SJCRH30 (cell line): ENCODE results near the gene DTX1. TPM values are rescaled to one million over a fixed set of nuclear protein-coding genes. Genes with fewer than 3 reads are reported as not detected.
"Not testable (repeated sequence)": the region's sequence is repeated elsewhere in the genome, so short reads cannot be mapped to it uniquely, and the experiment has no call there.

Experiments used
- DNase-seq, 2 experiments: peaks; one replicate each; pipeline ENCODE4 v3.0.0-alpha.2; 2015 to 2020
- H3K27ac ChIP-seq: fragments of 250-450 bp; sonication (Bioruptor Pico); 2 replicates; pipeline ENCODE4 v1.5.1; 2020; ENCODE audit warnings: mild to moderate bottlenecking, moderate library complexity
- H3K27me3 ChIP-seq: fragments of 250-450 bp; sonication (Bioruptor Pico); 2 replicates; pipeline ENCODE4 v1.5.1; 2020; ENCODE audit warnings: mild to moderate bottlenecking, moderate library complexity
- H3K36me3 ChIP-seq: fragments of 250-450 bp; sonication (Bioruptor Pico); 2 replicates; pipeline ENCODE4 v1.5.1; 2020; ENCODE audit warnings: mild to moderate bottlenecking, moderate library complexity
- H3K4me1 ChIP-seq: fragments of 250-450 bp; sonication (Bioruptor Pico); 2 replicates; pipeline ENCODE4 v1.5.1; 2020; ENCODE audit warnings: mild to moderate bottlenecking, moderate library complexity
- H3K4me3 ChIP-seq: fragments of 250-450 bp; sonication (Bioruptor Pico); 2 replicates; pipeline ENCODE4 v1.5.1; 2020; ENCODE audit warnings: mild to moderate bottlenecking, moderate library complexity
- H3K9me3 ChIP-seq: fragments of 250-450 bp; sonication (Bioruptor Pico); replicated peaks from 2 replicates; pipeline ENCODE4 v1.5.1; 2020; ENCODE audit warnings: mild to moderate bottlenecking, moderate library complexity
- total RNA-seq: library from RNA; depleted of rRNA; stranded (reverse); fragments of >200 nt; shearing (Covaris generic); gene quantifications from 2 replicates; pipeline ENCODE4 v1.2.3, GENCODE V29; 2014

DTX1 gene
- total RNA-seq, 1 experiment from 2014 or later, result not detected

DNA sequence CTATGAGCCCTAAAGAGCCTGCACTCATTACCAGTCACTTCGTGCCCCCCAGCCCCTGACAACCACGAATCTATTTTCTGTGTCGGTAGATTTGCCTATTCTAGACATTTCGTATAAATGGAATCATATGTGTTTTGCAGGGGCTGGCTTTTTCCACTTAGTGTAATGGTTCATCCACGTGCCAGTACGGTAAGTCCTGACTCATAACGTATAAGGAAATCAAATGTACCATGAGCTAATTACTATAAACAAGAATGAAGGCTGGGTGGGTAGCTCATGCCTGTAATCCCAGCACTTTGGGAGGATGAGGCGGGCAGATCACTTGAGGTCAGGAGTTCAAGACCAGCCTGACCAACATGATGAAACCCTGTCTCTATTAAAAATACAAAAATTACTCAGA lies 61.2 kb downstream of the DTX1 start:
- not testable (repeated sequence) for H3K27me3 ChIP-seq, H3K27ac ChIP-seq, H3K9me3 ChIP-seq, DNase-seq, H3K4me1 ChIP-seq, H3K4me3 ChIP-seq, H3K36me3 ChIP-seq

DNA sequence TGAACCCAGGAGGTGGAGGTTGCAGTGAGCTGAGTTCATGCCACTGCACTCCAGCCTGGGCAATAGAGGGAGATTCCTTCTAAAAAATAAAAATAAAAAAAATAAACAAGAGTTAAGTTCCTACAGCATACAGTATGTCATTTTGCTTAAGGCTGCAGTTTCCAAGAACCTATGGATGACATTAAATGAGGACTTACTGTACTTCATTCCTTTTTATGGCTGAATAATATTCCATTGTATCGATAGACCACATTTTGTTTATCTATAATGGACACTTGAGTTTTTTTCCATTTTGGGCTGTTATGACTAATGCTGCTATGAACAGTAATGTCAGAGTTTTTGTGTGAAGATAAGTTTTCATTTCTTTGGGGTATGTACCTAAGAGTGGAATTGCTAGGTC lies 61.6 kb downstream of the DTX1 start:
- H3K27me3 ChIP-seq, result peaks cover 2% of the 10 kb centered on the region; the same call in 1 of the 2 replicates

DNA sequence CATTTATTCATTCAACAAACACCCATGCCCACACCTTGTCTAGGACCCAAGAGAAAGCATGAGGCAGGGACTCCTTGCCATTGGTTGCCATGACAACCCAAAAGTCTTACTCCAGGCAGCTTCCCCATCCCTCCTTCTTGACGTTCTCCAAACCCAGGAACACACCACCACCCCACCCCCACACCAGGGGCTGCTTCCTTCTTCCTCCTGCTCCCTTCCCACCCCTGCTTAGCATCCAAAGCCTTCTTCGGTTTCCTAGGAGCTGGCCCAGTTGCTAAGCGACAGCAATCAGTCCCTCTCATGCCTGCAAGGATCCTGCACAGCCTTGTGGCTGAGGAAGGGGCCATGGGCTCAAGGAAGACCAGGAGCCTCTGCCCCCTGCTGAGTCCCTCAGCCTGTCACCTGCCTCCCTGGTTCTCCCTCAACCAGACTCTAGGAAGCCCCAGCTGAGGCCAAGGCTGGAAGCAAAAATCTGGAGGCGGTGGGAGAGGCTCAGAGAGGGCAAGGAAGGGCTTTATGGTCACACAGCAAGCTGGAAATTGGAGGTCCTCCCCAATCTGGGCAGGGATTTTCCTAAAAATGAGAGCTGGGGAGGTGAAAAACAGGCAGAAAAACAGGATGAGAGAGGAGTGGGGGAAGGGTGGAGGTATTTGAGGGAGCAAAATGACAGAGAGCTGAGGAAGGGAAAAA lies 63.6 kb downstream of the DTX1 start:
- Histone ChIP-seq H3K27me3 (peaks cover under 1% of the 10 kb centered on the region; the same call in 1 of the 2 replicates), H3K27ac (no peak overlapping the region), H3K9me3 (no peaks in the 10 kb centered on the region), H3K36me3 (no peaks in the 10 kb centered on the region), H3K4me1 (no peaks in the 10 kb centered on the region), H3K4me3 (no peak overlapping the region)
- DNase-seq, result no peak

More for the DNA sequence above, 61.6 kb downstream of the DTX1 start:
- H3K27ac ChIP-seq, result no peak overlapping the region
- DNase-seq, result no peak
- H3K4me1 ChIP-seq, result no peaks in the 10 kb centered on the region
- no peaks in the 10 kb centered on the region for H3K36me3 ChIP-seq
- H3K4me3 ChIP-seq, result no peak overlapping the region
- no peaks in the 10 kb centered on the region for H3K9me3 ChIP-seq

DNA sequence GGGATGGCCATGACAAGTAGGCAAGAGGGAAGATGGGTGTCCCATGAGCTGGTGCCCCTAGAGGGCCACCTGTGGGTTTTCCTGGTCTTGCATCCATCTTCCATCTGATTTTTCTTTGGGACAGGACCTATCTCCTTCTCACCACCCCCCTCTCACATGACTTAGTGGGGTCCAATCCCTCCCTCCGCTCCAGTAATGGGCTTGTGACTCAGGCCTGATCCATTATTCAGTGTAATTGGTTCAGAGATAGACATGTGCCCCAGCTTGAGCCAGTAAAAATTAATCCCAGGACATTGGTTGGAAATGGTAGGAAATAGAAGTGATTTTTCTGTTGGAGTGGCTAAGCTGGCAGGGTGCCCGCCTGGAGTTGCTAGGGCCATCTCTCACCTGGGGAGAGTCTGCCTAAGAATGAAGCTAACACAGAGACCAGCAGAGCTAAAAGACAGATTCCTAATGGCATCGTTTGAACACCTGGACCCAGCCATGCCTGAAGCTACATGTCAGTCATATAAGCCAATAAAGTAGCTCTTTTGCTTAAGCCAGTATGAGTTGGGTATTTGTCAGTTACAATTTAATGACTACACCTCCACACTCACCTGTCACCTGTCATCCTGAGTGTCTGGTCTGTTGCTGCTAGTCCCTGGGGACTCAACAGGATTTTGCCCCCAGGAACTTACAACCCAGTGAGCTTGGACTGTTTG lies 64.3 kb downstream of the DTX1 start:
- Histone ChIP-seq H3K4me3 (no peak overlapping the region), H3K9me3 (no peaks in the 10 kb centered on the region), H3K27me3 (no peaks in the 10 kb centered on the region), H3K36me3 (no peaks in the 10 kb centered on the region), H3K27ac (no peak overlapping the region), H3K4me1 (no peaks in the 10 kb centered on the region)
- DNase-seq, result no peak

DNA sequence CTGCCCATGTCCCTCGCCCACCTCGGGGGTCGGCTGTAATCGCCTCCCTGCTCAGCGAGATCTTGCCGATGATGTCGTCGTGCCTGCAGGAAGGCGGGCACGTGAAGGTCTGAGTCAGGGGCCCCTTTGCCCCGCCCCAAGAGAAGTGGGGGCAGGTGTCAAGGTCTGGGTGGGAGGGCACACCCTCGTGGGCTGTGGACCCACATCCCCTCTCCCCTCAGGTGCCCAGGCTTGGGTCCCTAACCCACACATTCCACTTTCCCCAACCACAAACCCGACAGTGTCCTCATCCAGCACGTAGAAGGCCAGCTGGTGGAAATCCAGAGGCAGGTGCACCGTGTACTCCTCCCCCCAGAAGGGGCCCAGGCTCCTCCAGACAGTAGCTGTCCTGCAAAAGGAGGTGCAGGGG lies 71.3 kb downstream of the DTX1 start:
- DNase-seq, result no peak
- Histone ChIP-seq H3K4me1 (no peaks in the 10 kb centered on the region), H3K9me3 (no peaks in the 10 kb centered on the region), H3K27ac (no peak overlapping the region), H3K27me3 (no peaks in the 10 kb centered on the region), H3K36me3 (no peaks in the 10 kb centered on the region), H3K4me3 (no peak overlapping the region)

DNA sequence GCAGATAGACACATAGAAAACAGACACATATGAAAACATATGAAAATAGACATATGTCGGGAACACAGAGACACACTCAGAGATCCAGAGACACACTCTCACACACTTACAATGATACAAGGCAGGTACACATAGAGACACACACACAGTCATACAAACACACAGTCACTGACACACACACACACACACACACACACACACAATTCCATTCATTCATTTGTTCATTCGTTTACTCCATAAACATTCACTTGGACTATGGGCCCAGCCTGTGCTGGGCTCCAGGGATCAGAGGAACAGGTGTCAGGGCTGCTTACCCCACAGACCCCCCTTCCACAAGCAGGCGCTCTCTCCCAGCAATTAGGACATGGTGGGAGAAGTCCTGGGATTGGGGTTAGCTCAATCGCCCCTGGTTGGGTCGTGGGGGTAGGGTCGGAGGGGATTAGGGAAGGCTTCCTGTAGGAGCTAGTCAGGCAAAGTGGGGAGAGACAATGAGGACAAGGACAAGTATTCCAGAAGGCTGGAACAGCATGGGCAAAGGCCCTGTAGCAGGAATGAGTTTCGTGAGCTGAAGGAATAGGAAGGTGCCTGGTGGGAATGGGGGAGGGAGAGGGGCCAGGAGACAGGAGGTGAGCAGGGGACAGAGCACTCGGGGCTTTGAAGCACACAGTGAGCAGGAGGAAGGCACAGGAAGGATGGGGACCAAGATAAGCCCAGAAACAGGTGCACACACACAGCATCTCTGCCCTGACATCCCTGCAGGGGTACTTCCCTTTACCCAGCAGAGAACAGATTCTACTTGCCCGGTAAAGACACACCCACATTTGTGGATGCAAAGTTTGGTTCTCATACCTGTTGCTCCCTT lies 72.5 kb downstream of the DTX1 start:
- no peaks in the 10 kb centered on the region for H3K36me3 ChIP-seq
- H3K9me3 ChIP-seq, result no peaks in the 10 kb centered on the region
- peaks cover 4% of the 10 kb centered on the region for H3K4me1 ChIP-seq
- H3K4me3 ChIP-seq, result no peak overlapping the region
- no peak overlapping the region for H3K27ac ChIP-seq
- no peaks in the 10 kb centered on the region for H3K27me3 ChIP-seq
- DNase-seq, result no peak

DNA sequence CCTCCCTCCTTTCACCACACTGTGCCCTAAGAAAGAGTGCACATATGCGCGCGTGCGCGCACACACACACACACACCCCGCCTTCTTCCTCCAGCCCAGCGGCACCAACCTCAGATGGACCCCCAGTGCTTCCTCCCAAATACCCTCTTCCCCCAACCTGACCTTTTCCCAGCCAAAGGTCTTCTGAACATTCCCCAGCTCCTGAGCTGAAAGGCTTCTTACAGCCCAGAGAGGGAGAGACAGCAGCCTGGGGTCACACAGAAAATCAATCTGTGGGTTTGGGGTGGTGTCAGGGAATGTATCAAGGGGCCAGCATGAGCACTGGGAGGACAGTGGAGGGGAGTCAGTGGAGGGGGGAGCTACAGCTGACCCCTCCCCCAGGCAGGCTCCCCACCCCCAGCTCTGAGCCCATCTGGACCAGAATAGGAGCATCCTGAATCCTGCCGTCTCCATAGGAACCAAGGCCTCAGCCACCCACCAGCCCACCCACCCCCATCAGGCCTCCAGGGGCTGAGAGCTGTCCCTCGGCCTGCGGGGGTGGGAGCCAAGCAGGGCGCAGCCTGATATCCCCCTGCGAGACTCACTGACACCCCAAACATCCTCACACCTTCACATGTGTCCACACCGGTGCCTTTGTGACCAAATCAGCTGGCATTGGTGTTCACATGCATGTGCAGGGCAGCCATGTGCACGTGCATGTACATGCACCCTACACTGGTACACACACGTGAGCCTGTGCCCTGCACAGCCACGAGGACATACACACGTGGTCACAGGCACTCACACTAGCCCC lies 73.3 kb downstream of the DTX1 start:
- Histone ChIP-seq H3K9me3 (no peaks in the 10 kb centered on the region), H3K27ac (no peak overlapping the region), H3K36me3 (no peaks in the 10 kb centered on the region), H3K4me3 (no peak overlapping the region), H3K4me1 (peaks cover 9% of the 10 kb centered on the region), H3K27me3 (no peaks in the 10 kb centered on the region)
- no peak for DNase-seq

DNA sequence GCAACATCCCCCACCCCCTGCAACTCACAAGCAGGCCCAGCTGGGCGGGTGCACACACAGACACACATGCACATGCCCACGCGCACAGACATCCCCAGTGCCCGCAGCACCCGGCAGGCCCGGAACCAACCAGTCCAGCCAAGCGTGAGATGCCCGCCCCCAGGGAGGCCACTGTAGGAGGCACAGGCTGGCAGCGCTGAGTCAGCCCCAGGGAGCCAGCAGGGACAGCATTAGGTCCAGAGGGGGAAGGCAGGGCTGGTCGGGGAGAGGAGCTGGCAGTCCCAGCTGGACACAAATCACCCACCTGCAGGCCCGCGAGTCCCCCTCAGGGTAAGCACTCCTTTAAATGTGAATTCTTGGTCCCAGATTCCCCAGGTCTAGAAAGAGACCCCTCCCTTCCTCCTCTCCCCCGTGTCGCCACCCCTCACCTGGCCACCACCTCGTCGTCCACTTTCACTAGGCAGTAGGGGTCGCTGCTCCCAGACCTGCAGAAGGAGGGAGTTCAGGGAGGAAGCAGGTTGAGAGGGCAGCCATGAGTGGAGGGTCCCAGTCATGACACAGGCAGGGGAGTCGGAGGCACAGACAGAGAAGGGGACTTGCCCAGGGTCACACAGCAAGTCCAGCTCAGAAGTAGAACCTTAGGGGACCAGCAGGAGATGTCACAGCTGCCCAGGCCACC lies 74.1 kb downstream of the DTX1 start:
- Histone ChIP-seq H3K27me3 (no peaks in the 10 kb centered on the region), H3K4me1 (peaks cover 9% of the 10 kb centered on the region), H3K9me3 (no peaks in the 10 kb centered on the region), H3K4me3 (no peak overlapping the region), H3K27ac (no peak overlapping the region), H3K36me3 (no peaks in the 10 kb centered on the region)
- no peak for DNase-seq

DNA sequence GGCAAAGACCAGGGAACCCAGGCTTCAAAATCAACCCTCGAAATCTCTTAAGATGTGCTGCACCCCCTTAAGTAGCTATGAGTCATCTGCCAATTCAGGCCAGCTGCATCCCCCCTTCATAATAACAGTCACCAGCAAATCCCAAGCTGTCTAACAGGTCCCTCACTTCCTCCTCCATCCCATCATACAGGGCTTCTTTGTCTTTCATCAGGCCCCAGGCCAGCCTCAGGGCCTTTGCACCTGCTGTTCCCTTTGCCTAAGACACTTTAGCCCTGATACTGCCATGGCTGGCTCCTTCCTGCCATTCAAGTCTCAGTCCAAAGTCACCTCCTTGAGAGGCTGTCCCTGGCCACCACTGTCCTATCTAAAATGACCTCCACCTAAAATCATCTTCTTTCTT lies 75.0 kb downstream of the DTX1 start:
- Histone ChIP-seq H3K27ac (no peak overlapping the region), H3K4me3 (no peak overlapping the region), H3K4me1 (peaks cover 9% of the 10 kb centered on the region), H3K36me3 (no peaks in the 10 kb centered on the region), H3K9me3 (no peaks in the 10 kb centered on the region), H3K27me3 (no peaks in the 10 kb centered on the region)
- no peak for DNase-seq

DNA sequence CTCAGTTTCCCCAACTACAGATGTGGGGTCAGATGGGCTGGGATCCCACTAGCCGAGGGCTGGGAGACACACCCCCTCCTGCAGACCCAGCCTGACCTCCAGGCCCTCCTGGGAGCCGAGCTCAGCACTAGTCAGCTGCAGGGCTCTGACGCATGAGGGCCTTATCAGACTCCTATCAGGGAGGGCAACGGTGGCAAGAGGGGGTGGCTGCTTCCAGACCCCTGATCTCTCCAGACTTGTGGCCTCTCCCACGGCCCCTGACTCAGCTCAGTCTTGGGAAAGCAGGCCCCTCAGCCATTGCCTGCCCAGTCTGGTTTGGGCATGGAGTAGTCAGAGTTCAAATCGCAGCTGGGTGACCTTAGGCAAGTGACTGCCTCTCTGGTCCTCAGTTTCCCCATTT lies 76.5 kb downstream of the DTX1 start:
- no peak overlapping the region for H3K27ac ChIP-seq
- H3K27me3 ChIP-seq, result no peaks in the 10 kb centered on the region
- H3K9me3 ChIP-seq, result no peaks in the 10 kb centered on the region
- no peaks in the 10 kb centered on the region for H3K36me3 ChIP-seq
- peaks cover 9% of the 10 kb centered on the region for H3K4me1 ChIP-seq
- DNase-seq, result no peak
- no peak overlapping the region for H3K4me3 ChIP-seq

DNA sequence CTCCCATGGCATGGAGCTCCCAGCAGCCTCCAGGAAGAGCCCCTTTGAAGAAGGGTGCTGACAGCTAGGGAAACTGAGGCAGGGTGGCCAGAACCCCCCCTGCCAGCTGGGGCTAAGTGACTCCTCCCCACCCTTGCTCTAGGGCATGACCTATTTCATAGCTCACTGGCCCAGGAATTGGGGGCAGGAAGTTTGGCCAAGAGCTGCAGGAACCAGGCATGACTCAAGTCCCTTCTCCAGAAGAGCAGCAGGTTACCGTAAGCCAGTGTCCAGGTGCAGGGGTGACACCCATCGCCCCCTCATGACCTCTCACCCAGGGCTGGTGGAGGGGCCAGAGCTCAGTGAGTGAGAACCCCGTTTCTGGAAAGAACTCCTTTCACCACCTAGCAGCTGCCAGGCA lies 77.1 kb downstream of the DTX1 start:
- Histone ChIP-seq H3K27me3 (no peaks in the 10 kb centered on the region), H3K27ac (no peak overlapping the region)
- no peak for DNase-seq

DNA sequence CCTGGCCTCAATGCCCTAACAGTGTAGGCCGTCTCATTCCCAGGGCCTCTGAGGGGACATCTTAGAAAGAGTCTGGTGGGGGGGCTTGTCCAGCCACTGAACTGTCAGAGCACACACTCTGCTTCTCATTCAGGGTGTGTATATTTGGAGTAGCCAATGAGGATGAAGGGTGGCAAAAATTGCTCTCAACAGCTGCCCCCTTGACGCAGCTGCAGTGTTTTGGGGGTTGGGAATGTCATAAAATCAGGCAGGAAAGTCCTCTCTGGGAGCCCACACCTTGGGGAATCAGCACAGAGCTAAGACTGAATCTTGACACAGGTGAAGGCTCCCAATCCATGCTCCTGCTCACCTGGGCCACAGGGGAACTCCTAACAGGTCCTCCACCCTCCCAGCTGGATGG lies 77.5 kb downstream of the DTX1 start:
- peak; percentile 26 to 57 for DNase-seq
- Histone ChIP-seq H3K4me3 (no peak overlapping the region), H3K27me3 (no peaks in the 10 kb centered on the region)

More for the DNA sequence above, 77.1 kb downstream of the DTX1 start:
- Histone ChIP-seq H3K9me3 (no peaks in the 10 kb centered on the region), H3K4me1 (peaks cover 9% of the 10 kb centered on the region), H3K36me3 (no peaks in the 10 kb centered on the region), H3K4me3 (no peak overlapping the region)

DNA sequence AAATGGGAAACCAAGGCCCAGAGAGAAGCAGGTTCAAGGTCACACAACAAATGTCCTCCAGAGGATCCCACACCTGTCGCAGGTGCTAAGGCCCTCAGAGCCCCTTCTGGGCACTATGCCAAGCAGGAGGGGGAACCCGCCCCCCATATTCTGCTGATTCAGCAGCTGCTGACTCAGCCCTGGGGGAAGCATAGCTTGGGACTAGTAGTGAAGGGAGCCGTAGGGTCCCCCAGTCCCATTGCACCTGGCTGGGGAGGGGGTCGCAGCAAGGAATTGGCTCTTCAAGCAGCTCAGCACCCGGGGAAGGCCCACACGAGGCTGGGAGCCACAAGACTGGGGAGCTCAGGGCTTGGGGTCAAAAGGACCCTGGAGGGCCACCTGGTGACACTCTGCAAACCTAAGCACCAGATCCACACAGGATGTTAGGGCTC lies 78.0 kb downstream of the DTX1 start:
- Histone ChIP-seq H3K27me3 (no peaks in the 10 kb centered on the region), H3K27ac (no peak overlapping the region), H3K36me3 (no peaks in the 10 kb centered on the region), H3K4me3 (no peak overlapping the region), H3K4me1 (peaks cover 9% of the 10 kb centered on the region), H3K9me3 (no peaks in the 10 kb centered on the region)
- DNase-seq, result no peak

More for the DNA sequence above, 77.5 kb downstream of the DTX1 start:
- no peak overlapping the region for H3K27ac ChIP-seq
- no peaks in the 10 kb centered on the region for H3K36me3 ChIP-seq
- H3K9me3 ChIP-seq, result no peaks in the 10 kb centered on the region
- peaks cover 9% of the 10 kb centered on the region for H3K4me1 ChIP-seq
